Measurements from ENCODE around the gene C10orf105. TPM values are rescaled to one million over a fixed set of nuclear protein-coding genes. Genes with fewer than 3 reads are reported as not detected.

C10orf105 gene
- total RNA-seq, 1 donor from 2014 or later: not detected

DNA sequence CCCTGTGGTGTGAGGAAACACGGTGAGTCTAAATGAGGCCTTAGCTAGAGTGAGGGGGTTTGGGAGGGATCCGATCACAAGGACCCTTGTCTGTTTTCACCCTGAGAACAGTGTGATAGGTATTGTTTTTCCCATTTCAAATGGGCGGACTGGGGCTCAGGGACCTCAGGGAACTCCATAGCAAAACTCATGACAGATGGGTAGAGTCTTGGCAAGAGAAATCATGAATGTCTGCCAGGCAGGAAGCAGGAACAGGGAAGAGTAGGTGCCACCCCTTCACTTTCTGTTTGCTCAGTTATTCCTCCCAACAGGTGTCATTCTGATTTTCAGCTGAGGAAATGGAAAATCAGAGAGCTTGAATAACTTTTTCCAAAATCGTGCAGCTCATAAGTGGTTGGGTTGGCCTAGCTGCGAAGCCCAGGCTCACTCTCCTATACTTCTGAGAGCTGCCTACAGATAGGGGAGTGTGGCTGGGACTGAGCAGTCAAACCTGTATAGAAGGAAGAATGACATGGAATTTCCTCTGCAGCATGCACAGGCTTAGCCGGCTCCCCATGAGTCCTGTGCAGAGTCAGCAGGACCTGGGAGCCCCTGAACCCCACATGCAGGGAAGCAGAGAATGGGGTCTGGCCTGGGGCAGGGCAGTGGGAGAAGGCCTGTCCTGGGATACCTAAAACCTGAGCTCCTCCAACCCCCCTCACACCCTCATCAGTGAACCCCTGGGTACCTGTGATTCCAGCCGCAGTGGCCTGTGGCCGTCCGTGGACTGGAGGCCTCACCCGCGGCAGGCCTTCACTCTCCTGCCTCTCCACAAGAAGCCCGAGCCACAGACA, 17.6 kb upstream of the C10orf105 start:
- peaks cover 6% of the 10 kb centered on the region for H3K4me1 Mint-ChIP-seq (ENCODE audit: low read depth, unreplicated experiment)
- H3K27ac Mint-ChIP-seq (ENCODE audit: unreplicated experiment): no peak overlapping the region
- H3K9me3 Mint-ChIP-seq (ENCODE audit: unreplicated experiment): peaks cover 4% of the 10 kb centered on the region
- peaks cover 1% of the 10 kb centered on the region for H3K36me3 Mint-ChIP-seq (ENCODE audit: unreplicated experiment)
- H3K27me3 Mint-ChIP-seq (ENCODE audit: unreplicated experiment): peaks cover 11% of the 10 kb centered on the region
- no peak for DNase-seq
- no peak for TF ChIP-seq CTCF (IDR thresholded peaks at IDR 0.05; ENCODE audit: partially characterized antibody, unreplicated experiment)
- no peak overlapping the region for H3K4me3 Mint-ChIP-seq (ENCODE audit: unreplicated experiment)

DNA sequence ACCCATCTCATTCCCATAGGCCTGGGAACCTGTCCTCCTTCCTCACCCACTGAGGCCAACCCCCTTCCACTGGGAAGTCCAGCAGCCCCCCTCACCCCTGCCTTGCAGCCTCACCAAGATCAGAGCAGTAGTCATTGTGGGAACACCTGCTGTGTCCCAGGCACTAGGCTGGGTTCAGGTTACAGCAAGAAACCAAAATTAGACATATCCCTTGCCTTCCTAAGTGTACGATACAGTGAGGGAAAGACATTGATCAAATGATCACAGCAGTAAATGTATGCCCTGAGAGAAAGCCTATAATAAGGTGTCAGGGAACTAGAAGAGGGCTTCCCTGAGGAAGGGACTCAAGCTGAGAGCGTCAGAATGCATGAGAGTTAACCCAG, 17.0 kb upstream of the C10orf105 start:
- DNase-seq: no peak
- H3K4me1 Mint-ChIP-seq (ENCODE audit: low read depth, unreplicated experiment): peaks cover 6% of the 10 kb centered on the region
- H3K36me3 Mint-ChIP-seq (ENCODE audit: unreplicated experiment): no peaks in the 10 kb centered on the region
- no peak for TF ChIP-seq CTCF (IDR thresholded peaks at IDR 0.05; ENCODE audit: partially characterized antibody, unreplicated experiment)
- H3K9me3 Mint-ChIP-seq (ENCODE audit: unreplicated experiment): peaks cover 4% of the 10 kb centered on the region
- H3K27ac Mint-ChIP-seq (ENCODE audit: unreplicated experiment): no peak overlapping the region
- H3K4me3 Mint-ChIP-seq (ENCODE audit: unreplicated experiment): no peak overlapping the region
- peaks cover 10% of the 10 kb centered on the region for H3K27me3 Mint-ChIP-seq (ENCODE audit: unreplicated experiment)

- no peaks in the 10 kb centered on the region for H3K36me3 Mint-ChIP-seq (ENCODE audit: unreplicated experiment)
- no peak for TF ChIP-seq CTCF (IDR thresholded peaks at IDR 0.05; ENCODE audit: partially characterized antibody, unreplicated experiment)
- H3K27me3 Mint-ChIP-seq (ENCODE audit: unreplicated experiment): peaks cover 10% of the 10 kb centered on the region
- no peak overlapping the region for H3K4me3 Mint-ChIP-seq (ENCODE audit: unreplicated experiment)
- H3K9me3 Mint-ChIP-seq (ENCODE audit: unreplicated experiment): peaks cover 4% of the 10 kb centered on the region
- H3K4me1 Mint-ChIP-seq (ENCODE audit: low read depth, unreplicated experiment): peaks cover 6% of the 10 kb centered on the region
- H3K27ac Mint-ChIP-seq (ENCODE audit: unreplicated experiment): no peak overlapping the region
- no peak for DNase-seq
Observed at GRCh38 chr10:71735709-71736569, 16.4 kb upstream of the C10orf105 start.

DNA sequence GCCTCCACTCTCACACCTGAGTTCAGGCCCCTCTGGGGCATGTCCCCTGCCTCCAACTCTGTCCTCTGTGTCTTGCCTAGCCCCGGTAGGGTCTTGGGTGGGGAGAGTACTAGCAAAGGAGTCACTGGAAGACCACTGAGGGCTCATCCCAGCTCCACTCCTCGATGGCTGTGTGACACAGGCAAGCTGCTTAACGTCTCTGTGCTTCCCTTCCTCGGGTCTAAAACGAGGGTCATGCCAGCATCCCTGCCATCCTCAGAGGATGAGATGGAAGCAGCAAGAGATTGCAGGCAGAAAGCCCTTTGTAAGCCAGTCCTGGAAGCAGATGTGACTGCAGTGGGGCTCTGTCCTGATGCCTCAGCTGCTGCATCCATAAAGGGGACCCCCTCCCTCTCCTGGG, 15.2 kb upstream of the C10orf105 start:
- Mint-ChIP-seq H3K4me1 (ENCODE audit: low read depth, unreplicated experiment) (peaks cover 6% of the 10 kb centered on the region), H3K27ac (ENCODE audit: unreplicated experiment) (no peak overlapping the region), H3K9me3 (ENCODE audit: unreplicated experiment) (peaks cover 4% of the 10 kb centered on the region), H3K36me3 (ENCODE audit: unreplicated experiment) (no peaks in the 10 kb centered on the region), H3K4me3 (ENCODE audit: unreplicated experiment) (no peak overlapping the region), H3K27me3 (ENCODE audit: unreplicated experiment) (peaks cover 10% of the 10 kb centered on the region)
- DNase-seq: no peak
- TF ChIP-seq CTCF (IDR thresholded peaks at IDR 0.05; ENCODE audit: partially characterized antibody, unreplicated experiment): no peak
